H1 (cell line): ENCODE measurements around the gene C21orf58. TPM values are rescaled to one million over a fixed set of nuclear protein-coding genes. Genes with fewer than 3 reads are reported as not detected.

Source experiments
- EZH2 ChIP-seq: fragments of 200-600 bp; sonication (generic); IDR thresholded peaks from 2 replicates; pipeline ENCODE4 v1.7.1; 2012; ENCODE audit warnings: low read depth, mild to moderate bottlenecking, moderate library complexity, low read length, inconsistent platforms; ENCODE audit not compliant: severe bottlenecking
- GTF2F1 ChIP-seq: IDR thresholded peaks from 2 replicates; pipeline ENCODE4 v1.6.1; 2012; ENCODE audit warnings: low read depth, low read length, improper control_type of control experiment, borderline replicate concordance
- polyA plus RNA-seq, 7 experiments: library from polyadenylated mRNA; depleted of rRNA in 3 of 7; stranded (reverse) in 5 of 7; unstranded in 2 of 7; fragments of >200 nt in 5 of 7; fragments of 200-250 nt in 2 of 7; gene quantifications; 1 replicate in 5 of 7; 2 replicates in 1 of 7; 4 replicates in 1 of 7; pipeline versions ENCODE4 v1.2.1 to v1.2.3, GENCODE V29; 2011 to 2013; ENCODE audit warnings: missing spikeins in 2 of 7, mixed read lengths in 2 of 7
- total RNA-seq: library from RNA; stranded (reverse); fragmentation: NEBNext Ultra II Directional; extraction: Animal tissue kit (Norgen Biotek cat#: 25700); gene quantifications from 2 replicates; pipeline ENCODE4 v1.2.1, GENCODE V29; 2021

Gene C21orf58
- total and polyA plus RNA-seq, 2 of the 8 experiments (the other 6 are each of a cell fraction or from before 2014, with no cell fraction given) = 13.8 to 26.1 TPM

GRCh38 chr21:46295177-46295770 is 28.4 kb downstream of the C21orf58 start (continued):
- TF ChIP-seq GTF2F1 (no peak), EZH2 (no peak)
